CD4-positive, alpha-beta T cell (primary cell): Measurements from ENCODE around the gene ZDHHC1. TPM values are rescaled to one million over a fixed set of nuclear protein-coding genes. Genes with fewer than 3 reads are reported as not detected.

Experiments used
- ATAC-seq: fragments of 200-7000 bp; cut with Tn5 transposase; one replicate; pipeline ENCODE4 v1.10.0; 2022; ENCODE audit warnings: mild to moderate bottlenecking; ENCODE audit not compliant: poor library complexity
- CTCF ChIA-PET: fragments of 350-600 bp; sonication (Branson Sonifier 250); formaldehyde crosslinking; loops from one replicate; lab custom pipeline; 2021; ENCODE audit warnings: antibody characterized with exemption, inconsistent platforms; lab: Charles Lee
- POLR2A ChIA-PET: fragments of 350-600 bp; sonication (Branson Sonifier 250); formaldehyde crosslinking; loops from one replicate; lab custom pipeline; 2021; ENCODE audit warnings: antibody characterized with exemption, inconsistent platforms; lab: Charles Lee
- DNase-seq, 14 experiments: peaks; one replicate each; pipeline ENCODE4 v3.0.0-alpha.2; 2013 to 2020; ENCODE audit warnings: mixed read lengths in 2 of 14
- H3K27ac ChIP-seq, 2 donors: one replicate each; pipeline versions ENCODE4 v1.5.1 to v1.7.0; 2013; ENCODE audit warnings: low read length in 2 of 2, low read depth in 1 of 2, mild to moderate bottlenecking in 1 of 2
- H3K27me3 ChIP-seq, 2 experiments: 1 replicate in 1 of 2; 2 replicates in 1 of 2; pipeline versions ENCODE4 v1.6.1 to v1.7.0; 2013; ENCODE audit warnings: low read length in 2 of 2, control low read depth in 1 of 2, mild to moderate bottlenecking in 1 of 2, moderate library complexity in 1 of 2; ENCODE audit not compliant: insufficient read depth in 2 of 2, control insufficient read depth in 1 of 2
- H3K36me3 ChIP-seq: one replicate; pipeline ENCODE4 v1.6.1; 2013; ENCODE audit warnings: low read length, control low read depth; ENCODE audit not compliant: insufficient read depth
- H3K4me1 ChIP-seq: one replicate; pipeline ENCODE4 v1.6.1; 2013; ENCODE audit warnings: low read length, control low read depth; ENCODE audit not compliant: insufficient read depth
- H3K4me3 ChIP-seq: one replicate; pipeline ENCODE4 v1.5.1; 2013; ENCODE audit warnings: mild to moderate bottlenecking, low read length, moderate library complexity
- H3K9me3 ChIP-seq, 2 experiments: 1 replicate in 1 of 2; 2 replicates in 1 of 2; pipeline versions ENCODE4 v1.6.1 to v1.7.0; 2013; ENCODE audit warnings: low read length in 2 of 2, mild to moderate bottlenecking in 2 of 2, control low read depth in 1 of 2, moderate library complexity in 1 of 2; ENCODE audit not compliant: control insufficient read depth in 1 of 2, insufficient read depth in 1 of 2
- H3K27ac Mint-ChIP-seq: one replicate; pipeline ENCODE4 v1.8.0; 2020; ENCODE audit warnings: mixed read lengths
- H3K27me3 Mint-ChIP-seq: one replicate; pipeline ENCODE4 v1.8.0; 2021; ENCODE audit warnings: mixed read lengths
- H3K36me3 Mint-ChIP-seq: one replicate; pipeline ENCODE4 v1.8.0; 2021; ENCODE audit warnings: low read depth, mixed read lengths
- H3K4me1 Mint-ChIP-seq: one replicate; pipeline ENCODE4 v1.8.0; 2021; ENCODE audit warnings: low read depth, mixed read lengths
- H3K4me3 Mint-ChIP-seq: one replicate; pipeline ENCODE4 v1.8.0; 2020; ENCODE audit warnings: mild to moderate bottlenecking, mixed read lengths
- H3K9me3 Mint-ChIP-seq: one replicate; pipeline ENCODE4 v1.8.0; 2020; ENCODE audit warnings: mixed read lengths
- CTCF ChIP-seq: fragments of 200-600 bp; IDR thresholded peaks from one replicate; pipeline ENCODE4 v1.8.0; 2022; ENCODE audit warnings: antibody characterized with exemption, mild to moderate bottlenecking
- intact Hi-C, 2 experiments: fragments of 100-400 bp; cut with DNase I in 1 of 2; cut with micrococcal nuclease in 1 of 2; formaldehyde crosslinking; loops; one replicate each; pipeline versions ENCODE4 v1.15.1 to v1.9.0; 2023 to 2025; cut with DNase I, micrococcal nuclease
- total RNA-seq, 174 experiments: library from RNA in 2 of 174; stranded (reverse) in 2 of 174; gene quantifications; one replicate each; pipeline ENCODE4 v1.2.3 and lab custom pipeline; 2021 to 2026

ZDHHC1 gene
- total RNA-seq, 2 experiments from 2014 or later: 0.22 TPM; not detected in 1

DNA sequence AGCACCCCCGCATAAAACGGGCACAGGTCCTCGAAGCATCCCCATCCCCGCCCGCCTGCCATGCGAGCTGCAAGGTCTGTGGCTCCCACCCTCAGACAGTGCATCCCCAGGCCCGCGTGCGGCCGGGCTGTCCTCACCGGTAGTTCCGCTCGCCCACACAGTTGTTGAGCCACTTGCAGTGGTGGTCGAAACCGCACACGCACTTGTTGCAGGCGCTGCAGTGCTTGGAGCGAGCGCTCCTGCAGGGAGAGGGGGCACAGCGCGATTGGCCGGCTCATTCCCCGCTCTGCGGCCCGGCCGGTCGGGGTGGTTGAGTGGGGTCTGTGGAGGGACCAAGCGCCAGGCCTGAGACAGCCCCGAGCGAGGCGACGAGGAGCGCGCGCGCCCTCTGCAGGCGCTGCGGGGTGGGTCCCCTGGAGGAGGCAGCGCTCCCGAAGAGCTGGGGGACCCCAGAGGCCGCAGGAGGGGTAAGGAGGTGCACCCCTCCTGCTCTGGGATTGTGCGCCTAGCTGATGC, 17.0 kb downstream of the ZDHHC1 start:
- no peaks in the 10 kb centered on the region for H3K9me3 Mint-ChIP-seq
- DNase-seq (peak in 10 of 14 experiments; percentile 22 to 68 (median 30)), ATAC-seq (peak; percentile 70)
- CTCF ChIA-PET: interaction anchor here (0.7 to 0.8 kb wide), 4 partner anchors 13 to 52 kb away, joined by 3 read pairs; partner anchors contain the start of gene ZDHHC1
- H3K27ac ChIP-seq: no peak overlapping the region
- peaks cover 27% of the 10 kb centered on the region for H3K27me3 Mint-ChIP-seq
- H3K4me1 ChIP-seq: peaks cover 15% of the 10 kb centered on the region
- no peak overlapping the region for H3K27ac Mint-ChIP-seq
- POLR2A ChIA-PET: no interaction called here
- H3K27me3 ChIP-seq: peaks cover 22 to 24% of the 10 kb centered on the region in 2 experiments
- peaks cover 1% of the 10 kb centered on the region for H3K4me1 Mint-ChIP-seq
- no peaks in the 10 kb centered on the region for H3K36me3 Mint-ChIP-seq
- intact Hi-C loops: loop anchor here (5.0 to 10.0 kb wide), 3 partner anchors 122 to 422 kb away; partner anchors contain the start of gene PLEKHG4 (in 1 of the 2)
- TF ChIP-seq CTCF: peak; percentile 57
- H3K4me3 Mint-ChIP-seq: no peak overlapping the region
- H3K4me3 ChIP-seq: no peak overlapping the region
- peaks cover 0 to 7% of the 10 kb centered on the region in 2 experiments for H3K9me3 ChIP-seq
- no peaks in the 10 kb centered on the region for H3K36me3 ChIP-seq

GRCh38 chr16:67398546-67399217, 17.6 kb downstream of the ZDHHC1 start:
- ChIA-PET POLR2A (no interaction called here), CTCF (no interaction called here)
- Mint-ChIP-seq H3K36me3 (no peaks in the 10 kb centered on the region), H3K4me3 (no peak overlapping the region), H3K9me3 (no peaks in the 10 kb centered on the region), H3K27me3 (peaks cover 33% of the 10 kb centered on the region), H3K4me1 (peaks cover 7% of the 10 kb centered on the region), H3K27ac (no peak overlapping the region)
- Histone ChIP-seq H3K9me3 (peaks cover 0 to 13% of the 10 kb centered on the region in 2 experiments), H3K4me3 (no peak overlapping the region), H3K36me3 (no peaks in the 10 kb centered on the region), H3K27me3 (peaks cover 28 to 30% of the 10 kb centered on the region in 2 experiments), H3K4me1 (peaks cover 21% of the 10 kb centered on the region), H3K27ac (no peak overlapping the region)
- no peak for DNase-seq
- no peak for ATAC-seq
- TF ChIP-seq CTCF: no peak
- intact Hi-C loops: loop anchor here (5.0 to 10.0 kb wide), 3 partner anchors 121 to 421 kb away; partner anchors contain the start of gene PLEKHG4 (in 1 of the 2)

DNA sequence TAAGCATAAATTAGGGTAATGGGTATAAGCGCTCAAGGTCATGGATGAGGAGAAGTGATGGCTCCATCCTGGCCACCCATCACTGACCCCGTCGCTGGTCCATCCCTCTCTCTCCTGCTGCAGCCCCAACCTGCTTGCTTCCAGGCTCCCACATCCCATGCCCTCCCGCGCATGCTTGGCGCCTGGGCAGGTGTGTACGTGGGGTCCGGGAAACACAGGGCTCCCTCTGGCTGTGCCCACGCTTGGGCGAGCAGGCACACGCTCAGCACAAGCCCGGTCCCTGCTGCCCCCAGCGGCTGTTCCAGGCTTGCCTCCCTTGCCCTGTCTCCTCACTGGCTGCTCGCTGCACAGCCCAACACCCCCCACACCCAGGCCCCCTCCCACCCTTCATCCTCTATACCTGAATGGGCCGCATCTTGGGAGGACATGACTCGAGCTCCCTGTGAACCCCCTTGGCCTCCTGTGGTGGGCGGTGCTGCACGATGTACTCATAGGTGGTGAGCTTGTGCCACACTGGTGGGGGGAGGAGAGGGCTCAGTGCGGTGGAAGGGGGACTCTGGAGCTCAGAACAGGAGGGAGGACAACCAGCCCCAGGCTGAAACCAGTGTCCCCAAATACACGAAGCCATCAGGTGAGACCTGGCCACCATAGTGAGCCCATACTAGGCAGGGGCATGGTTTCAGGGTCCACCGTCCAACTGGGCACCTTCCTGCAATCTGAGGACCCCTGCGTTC, 18.3 kb downstream of the ZDHHC1 start:
- Histone ChIP-seq H3K27me3 (peaks cover 33 to 37% of the 10 kb centered on the region in 2 experiments), H3K9me3 (peaks cover 0 to 15% of the 10 kb centered on the region in 2 experiments), H3K36me3 (no peaks in the 10 kb centered on the region), H3K4me1 (peaks cover 28% of the 10 kb centered on the region), H3K27ac (no peak overlapping the region), H3K4me3 (no peak overlapping the region)
- no peak for DNase-seq
- H3K36me3 Mint-ChIP-seq: no peaks in the 10 kb centered on the region
- no peaks in the 10 kb centered on the region for H3K9me3 Mint-ChIP-seq
- no peak overlapping the region for H3K4me3 Mint-ChIP-seq
- ATAC-seq: no peak
- peaks cover 8% of the 10 kb centered on the region for H3K4me1 Mint-ChIP-seq
- intact Hi-C loops: loop anchor here (5.0 to 10.0 kb wide), 3 partner anchors 121 to 421 kb away; partner anchors contain the start of gene PLEKHG4 (in 1 of the 2)
- POLR2A ChIA-PET: no interaction called here
- no peak overlapping the region for H3K27ac Mint-ChIP-seq
- CTCF ChIA-PET: no interaction called here
- H3K27me3 Mint-ChIP-seq: peaks cover 32% of the 10 kb centered on the region
- TF ChIP-seq CTCF: no peak
